Activated CD4-positive, alpha-beta T cell treated with anti-CD3 and anti-CD28 coated beads for 36 hours (primary cell): Measurements from ENCODE around the gene PPP1R14D. TPM values are rescaled to one million over a fixed set of nuclear protein-coding genes. Genes with fewer than 3 reads are reported as not detected.

Experiments used
- ATAC-seq: fragments of 200-7000 bp; cut with Tn5 transposase; one replicate; pipeline ENCODE4 v1.10.0; 2021; ENCODE audit warnings: mild to moderate bottlenecking, moderate library complexity
- CTCF ChIA-PET: fragments of 350-600 bp; sonication (Branson Sonifier 250); formaldehyde crosslinking; loops from one replicate; lab custom pipeline; 2021; ENCODE audit warnings: antibody characterized with exemption; lab: Charles Lee
- POLR2A ChIA-PET: fragments of 350-600 bp; sonication (Branson Sonifier 250); formaldehyde crosslinking; loops from one replicate; lab custom pipeline; 2021; ENCODE audit warnings: antibody characterized with exemption, inconsistent platforms; lab: Charles Lee
- DNase-seq: peaks from one replicate; pipeline ENCODE4 v3.0.0-alpha.2; 2020
- H3K27ac Mint-ChIP-seq: one replicate; pipeline ENCODE4 v1.8.0; 2021; ENCODE audit warnings: mixed read lengths
- H3K27me3 Mint-ChIP-seq: one replicate; pipeline ENCODE4 v1.8.0; 2021; ENCODE audit warnings: mixed read lengths
- H3K36me3 Mint-ChIP-seq: one replicate; pipeline ENCODE4 v1.8.0; 2021; ENCODE audit warnings: low read depth, mixed read lengths
- H3K4me1 Mint-ChIP-seq: one replicate; pipeline ENCODE4 v1.8.0; 2021; ENCODE audit warnings: mixed read lengths
- H3K4me3 Mint-ChIP-seq: one replicate; pipeline ENCODE4 v1.8.0; 2021; ENCODE audit warnings: mild to moderate bottlenecking, moderate library complexity, mixed read lengths
- H3K9me3 Mint-ChIP-seq: one replicate; pipeline ENCODE4 v1.8.0; 2021; ENCODE audit warnings: low read depth, mixed read lengths
- intact Hi-C, 2 experiments: fragments of 100-400 bp; cut with DNase I in 1 of 2; cut with micrococcal nuclease in 1 of 2; formaldehyde crosslinking; loops; one replicate each; pipeline versions ENCODE4 v1.14.2 to v1.15.1; 2022 to 2024; cut with DNase I, micrococcal nuclease
- total RNA-seq, 2 experiments: library from RNA; stranded (reverse); gene quantifications; one replicate each; pipeline ENCODE4 v1.2.3, GENCODE V29; 2021

PPP1R14D gene
- total RNA-seq, 2 experiments from 2014 or later: not detected

DNA sequence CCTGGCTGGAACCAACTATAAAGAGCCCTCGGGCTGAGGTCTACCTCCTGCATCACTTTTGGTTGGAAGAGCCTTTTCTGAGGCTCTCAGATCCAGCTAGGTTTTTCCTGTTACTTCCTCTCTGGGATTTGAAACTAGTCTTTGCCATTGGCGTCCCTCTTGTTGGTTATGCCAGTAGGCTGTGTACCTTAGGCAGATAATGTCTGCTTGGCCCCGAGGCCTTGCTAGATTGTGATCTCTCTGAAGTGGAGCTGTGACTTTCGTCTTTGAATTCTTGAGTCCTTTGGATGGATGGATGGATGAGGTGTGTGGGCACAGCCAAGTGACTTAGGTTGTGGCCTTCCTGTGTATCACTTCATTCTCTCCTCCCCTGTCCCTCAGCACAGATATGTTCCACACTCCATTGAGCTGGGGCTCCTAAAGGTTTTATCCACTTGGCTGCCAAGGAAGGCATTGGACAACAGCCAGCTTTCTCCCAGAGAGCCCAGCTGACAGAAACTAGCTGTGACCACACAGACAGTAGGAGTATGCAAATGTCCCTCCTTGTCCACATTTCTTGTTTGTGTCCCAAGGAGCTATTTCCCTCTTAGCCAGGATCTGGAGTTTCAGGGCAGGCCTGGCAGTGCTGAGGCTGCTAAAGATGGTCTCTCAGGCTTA, 13.3 kb downstream of the PPP1R14D start:
- Mint-ChIP-seq H3K4me1 (no peaks in the 10 kb centered on the region), H3K27me3 (no peaks in the 10 kb centered on the region), H3K36me3 (peaks cover 20% of the 10 kb centered on the region), H3K9me3 (no peaks in the 10 kb centered on the region), H3K4me3 (no peak overlapping the region), H3K27ac (no peak overlapping the region)
- POLR2A ChIA-PET: no interaction called here
- intact Hi-C loops: no loop called here
- no peak for ATAC-seq
- no peak for DNase-seq
- CTCF ChIA-PET: interaction anchor here (0.6 to 1.3 kb wide), 4 partner anchors 12 to 42 kb away, joined by 3 to 4 read pairs (median 4); no protein-coding TSS in a partner anchor

DNA sequence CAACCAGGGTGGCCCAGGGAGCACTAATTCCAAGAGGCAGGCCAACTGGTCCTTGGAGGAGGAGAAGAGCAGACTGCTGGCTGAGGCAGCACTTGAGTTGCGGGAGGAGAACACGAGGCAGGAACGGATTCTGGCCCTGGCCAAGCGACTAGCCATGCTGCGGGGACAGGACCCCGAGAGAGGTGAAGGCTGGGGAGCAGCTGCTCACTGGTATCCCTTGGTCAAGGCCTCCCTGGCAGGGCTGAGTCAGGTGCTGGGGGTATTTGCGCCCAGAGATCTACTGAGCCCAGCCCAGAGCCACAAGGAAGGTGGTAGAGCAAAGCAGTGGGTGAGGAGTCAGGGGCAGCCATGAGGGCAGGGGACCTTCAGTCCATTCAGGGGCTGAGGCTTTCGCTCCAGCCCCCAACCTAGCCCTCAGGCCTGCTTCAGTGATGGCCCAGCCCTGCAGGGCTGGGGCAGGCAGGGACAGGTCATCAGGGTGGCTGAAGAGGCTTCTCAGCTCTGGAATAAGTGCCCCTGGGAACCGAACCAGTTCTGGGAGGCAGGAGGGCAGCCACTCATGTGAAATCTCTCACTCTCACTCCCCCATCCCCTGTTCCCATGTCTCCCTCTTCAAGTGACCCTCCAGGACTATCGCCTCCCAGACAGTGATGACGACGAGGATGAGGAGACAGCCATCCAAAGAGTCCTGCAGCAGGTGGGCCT, 15.6 kb downstream of the PPP1R14D start:
- H3K27ac Mint-ChIP-seq: no peak overlapping the region
- ChIA-PET CTCF (interaction anchor here (1.1 kb wide), 1 partner anchor 22 kb away, joined by 5 read pairs; no protein-coding TSS in a partner anchor), POLR2A (interaction anchor here (0.7 kb wide), 1 partner anchor 29 kb away, joined by 3 read pairs; no protein-coding TSS in a partner anchor)
- H3K4me1 Mint-ChIP-seq: peaks cover 13% of the 10 kb centered on the region
- intact Hi-C loops: no loop called here
- H3K4me3 Mint-ChIP-seq: no peak overlapping the region
- H3K9me3 Mint-ChIP-seq: no peaks in the 10 kb centered on the region
- H3K36me3 Mint-ChIP-seq: peaks cover 25% of the 10 kb centered on the region
- no peak for ATAC-seq
- DNase-seq: no peak
- no peaks in the 10 kb centered on the region for H3K27me3 Mint-ChIP-seq

DNA sequence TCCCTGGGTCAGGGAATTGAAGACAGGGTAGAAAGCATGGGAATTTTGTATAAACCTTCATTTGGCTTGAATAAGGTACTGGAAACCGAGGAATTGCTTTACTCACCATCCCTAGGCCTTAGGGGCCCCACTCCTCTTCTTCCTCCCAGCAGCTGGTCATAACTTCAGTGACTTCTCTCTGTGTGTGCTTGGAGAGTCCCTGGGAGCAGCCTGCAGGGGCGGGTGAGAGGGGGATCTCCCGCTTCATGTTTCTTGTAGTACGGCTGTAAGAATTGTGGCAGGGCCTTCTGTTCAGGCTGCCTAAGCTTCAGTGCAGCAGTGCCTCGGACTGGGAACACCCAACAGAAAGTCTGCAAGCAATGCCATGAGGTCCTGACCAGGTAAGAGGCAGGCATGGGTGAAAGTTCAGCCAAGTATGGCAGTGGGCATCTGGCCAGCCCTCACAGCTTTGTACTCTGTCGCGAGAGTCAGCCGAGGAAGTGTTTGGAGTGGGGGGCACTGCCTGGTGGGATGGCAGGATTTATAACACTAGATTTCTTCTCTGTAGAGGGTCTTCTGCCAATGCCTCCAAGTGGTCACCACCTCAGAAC, 19.6 kb downstream of the PPP1R14D start:
- peaks cover 22% of the 10 kb centered on the region for H3K36me3 Mint-ChIP-seq
- ChIA-PET CTCF (interaction anchor here (2.4 kb wide), 1 partner anchor 86 kb away, joined by 10 read pairs; the partner anchor contains the start of gene VPS18), POLR2A (no interaction called here)
- peak; percentile 23 for DNase-seq
- peak overlapping the region; percentile 91 for H3K4me3 Mint-ChIP-seq
- H3K9me3 Mint-ChIP-seq: no peaks in the 10 kb centered on the region
- no peak overlapping the region for H3K27ac Mint-ChIP-seq
- peaks cover 16% of the 10 kb centered on the region for H3K4me1 Mint-ChIP-seq
- H3K27me3 Mint-ChIP-seq: no peaks in the 10 kb centered on the region
- intact Hi-C loops: no loop called here
- ATAC-seq: no peak

DNA sequence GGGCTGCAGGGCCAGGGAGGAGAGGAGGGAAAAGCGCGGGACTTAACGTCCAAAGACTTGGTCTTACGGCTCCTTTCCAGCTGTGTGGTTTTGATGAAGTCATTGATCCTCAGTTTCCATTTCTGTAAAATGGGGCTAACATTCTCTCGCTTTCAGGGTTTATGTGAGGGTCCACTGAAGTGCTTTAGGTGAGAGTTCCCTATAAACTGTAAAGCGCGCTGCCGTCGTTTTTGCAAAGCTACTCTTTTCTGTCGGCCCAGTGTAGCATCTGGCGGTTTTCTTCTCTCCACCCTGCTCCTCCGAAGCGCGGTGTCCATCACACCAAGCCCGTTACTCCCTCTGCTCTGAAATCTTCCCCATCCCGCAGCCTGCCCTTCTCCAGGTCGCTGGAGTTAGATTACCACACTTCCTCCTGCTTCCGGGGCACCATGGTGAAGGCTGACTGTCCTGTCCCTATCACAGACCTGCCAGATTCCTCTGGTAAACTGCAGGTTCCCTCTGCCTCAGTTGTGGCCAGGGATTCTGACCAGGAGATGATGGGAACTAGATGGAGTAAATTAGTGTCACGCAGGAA, 20.5 kb downstream of the PPP1R14D start:
- CTCF ChIA-PET: interaction anchor here (0.9 to 2.4 kb wide), 3 partner anchors 25 to 87 kb away, joined by 4 to 10 read pairs (median 9); partner anchors contain the start of gene VPS18
- H3K27ac Mint-ChIP-seq: peak overlapping the region; percentile 96
- peak overlapping the region; percentile 91 for H3K4me3 Mint-ChIP-seq

DNA sequence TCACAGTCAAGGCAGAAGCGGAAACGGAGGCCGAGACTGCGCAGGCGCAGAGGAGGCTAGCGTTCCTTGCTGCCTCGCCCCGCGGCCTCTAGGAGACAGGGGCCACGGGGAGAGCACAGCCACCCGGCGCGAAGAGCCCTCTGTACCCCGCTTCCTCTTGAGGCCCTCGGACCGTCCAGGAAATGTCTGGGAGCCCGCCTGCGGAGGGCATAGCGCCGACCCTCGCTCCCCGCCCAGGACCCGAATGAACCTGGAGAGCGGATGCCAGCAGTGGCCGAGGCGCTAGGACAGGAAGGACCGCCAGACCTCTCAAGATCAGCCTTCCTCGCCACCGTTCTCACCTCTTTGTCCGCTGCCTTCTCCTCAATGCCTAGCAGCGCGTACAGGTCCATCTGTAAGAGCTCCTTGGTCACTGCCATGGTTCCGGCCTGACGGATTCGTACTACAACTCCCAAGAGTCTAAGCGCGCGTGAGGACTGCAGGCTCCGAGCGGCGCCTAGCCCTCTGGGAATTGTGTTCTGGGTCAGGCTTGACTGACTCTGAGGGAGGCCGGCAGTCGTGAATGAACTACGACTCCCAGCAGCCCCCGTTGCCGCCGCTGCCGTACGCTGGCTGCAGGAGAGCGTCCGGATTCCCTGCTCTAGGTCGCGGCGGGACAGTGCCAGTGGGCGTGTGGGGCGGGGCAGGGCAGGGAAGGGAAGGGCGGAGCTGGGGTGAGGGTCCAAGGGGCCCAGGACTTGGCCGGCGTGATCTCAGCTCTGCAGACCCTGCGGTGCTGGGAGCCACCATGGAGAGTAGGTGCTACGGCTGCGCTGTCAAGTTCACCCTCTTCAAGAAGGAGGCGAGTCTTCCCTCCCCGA, 21.2 kb downstream of the PPP1R14D start, which contains the start of the genes DNAJC17 and ZFYVE19:
TSS of gene DNAJC17 (minus strand) at position 446 of the 860 bp plus-strand sequence. CDS start at position 419, 27 bp downstream.
TSS of gene ZFYVE19 (plus strand) at position 62 of the 860 bp plus-strand sequence. CDS start at position 563, 501 bp downstream.
- POLR2A ChIA-PET: interaction anchor here (0.7 to 1.0 kb wide), 3 partner anchors 9 to 243 kb away, joined by 3 read pairs; no protein-coding TSS in a partner anchor
- intact Hi-C loops: loop anchor here (1.0 to 2.0 kb wide), 21 partner anchors 37 to 853 kb away; partner anchors contain the start of genes GCHFR (in 2 of the 2), INO80 (in 2 of the 2), RMDN3 (in 2 of the 2) and VPS18 (in 2 of the 2)
- peak; percentile 97 for DNase-seq
- H3K27me3 Mint-ChIP-seq: no peaks in the 10 kb centered on the region
- ATAC-seq: peak; percentile 98
- CTCF ChIA-PET: interaction anchor here (0.7 to 2.5 kb wide), 7 partner anchors 19 to 129 kb away, joined by 3 to 10 read pairs (median 4); partner anchors contain the start of gene VPS18
- H3K36me3 Mint-ChIP-seq: peaks cover 20% of the 10 kb centered on the region
- no peaks in the 10 kb centered on the region for H3K9me3 Mint-ChIP-seq
- H3K4me3 Mint-ChIP-seq: peak within 1 kb of the TSS; percentile 91
- peaks cover 19% of the 10 kb centered on the region for H3K4me1 Mint-ChIP-seq
- H3K27ac Mint-ChIP-seq: peak within 1 kb of the TSS; percentile 96

More for the DNA sequence above, 20.5 kb downstream of the PPP1R14D start:
- POLR2A ChIA-PET: interaction anchor here (0.6 to 1.0 kb wide), 2 partner anchors 10 to 528 kb away, joined by 3 read pairs; no protein-coding TSS in a partner anchor
- H3K4me1 Mint-ChIP-seq: peaks cover 19% of the 10 kb centered on the region
- H3K36me3 Mint-ChIP-seq: peaks cover 19% of the 10 kb centered on the region
- ATAC-seq: no peak
- intact Hi-C loops: loop anchor here (1.0 to 2.0 kb wide), 21 partner anchors 36 to 852 kb away; partner anchors contain the start of genes GCHFR (in 2 of the 2), INO80 (in 2 of the 2), RMDN3 (in 2 of the 2) and VPS18 (in 2 of the 2)
- no peaks in the 10 kb centered on the region for H3K9me3 Mint-ChIP-seq
- DNase-seq: peak; percentile 12
- no peaks in the 10 kb centered on the region for H3K27me3 Mint-ChIP-seq

DNA sequence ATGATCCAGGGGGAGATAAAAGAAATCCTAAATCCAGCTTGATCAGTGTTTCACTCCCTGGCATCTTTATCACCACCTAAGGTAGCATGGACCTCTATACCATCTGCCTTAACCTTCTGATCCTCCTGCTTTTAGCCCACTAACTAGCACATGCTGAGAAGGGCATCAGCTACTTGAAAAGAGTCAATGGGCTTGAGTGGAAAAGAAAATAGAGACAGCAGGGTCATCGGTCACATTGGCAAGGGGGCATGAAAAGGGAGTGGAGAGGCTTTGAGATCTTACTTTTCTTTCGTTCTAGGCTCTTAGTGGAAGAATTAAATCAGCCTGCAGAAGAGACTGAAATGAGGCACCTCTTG, 21.9 kb downstream of the PPP1R14D start:
- ATAC-seq: no peak
- H3K4me3 Mint-ChIP-seq: peak overlapping the region; percentile 91
- H3K4me1 Mint-ChIP-seq: peaks cover 22% of the 10 kb centered on the region
- H3K9me3 Mint-ChIP-seq: no peaks in the 10 kb centered on the region
- DNase-seq: no peak
- no peaks in the 10 kb centered on the region for H3K27me3 Mint-ChIP-seq
- intact Hi-C loops: loop anchor here (1.0 to 2.0 kb wide), 21 partner anchors 38 to 854 kb away; partner anchors contain the start of genes GCHFR (in 2 of the 2), INO80 (in 2 of the 2), RMDN3 (in 2 of the 2) and VPS18 (in 2 of the 2)
- POLR2A ChIA-PET: interaction anchor here (0.7 to 0.8 kb wide), 2 partner anchors 63 to 242 kb away, joined by 3 read pairs; no protein-coding TSS in a partner anchor
- H3K27ac Mint-ChIP-seq: peak overlapping the region; percentile 96
- CTCF ChIA-PET: interaction anchor here (0.7 to 2.5 kb wide), 6 partner anchors 19 to 128 kb away, joined by 3 to 10 read pairs (median 6); partner anchors contain the start of gene VPS18
- H3K36me3 Mint-ChIP-seq: peaks cover 21% of the 10 kb centered on the region

DNA sequence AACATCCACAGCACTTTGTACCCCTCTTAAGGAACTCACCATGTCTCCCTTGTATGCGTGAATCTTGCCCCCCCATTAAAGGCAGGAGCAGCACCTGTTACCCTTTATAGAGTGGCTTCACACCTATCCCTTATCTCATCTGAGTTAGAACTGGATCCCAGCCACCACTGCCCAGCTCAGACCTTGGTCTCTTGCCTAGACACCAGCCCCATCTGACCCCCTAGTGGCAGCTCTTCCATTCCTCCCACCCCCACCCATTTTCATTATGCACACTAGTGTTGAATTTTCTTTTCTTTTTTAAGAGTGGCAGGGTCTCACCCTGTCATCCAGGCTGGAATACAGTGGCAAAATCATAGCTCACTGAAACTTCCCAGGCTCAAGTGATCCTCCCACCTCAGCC, 24.8 kb downstream of the PPP1R14D start:
- DNase-seq: no peak
- Mint-ChIP-seq H3K36me3 (peaks cover 23% of the 10 kb centered on the region), H3K4me1 (peaks cover 30% of the 10 kb centered on the region), H3K27me3 (no peaks in the 10 kb centered on the region), H3K27ac (no peak overlapping the region), H3K4me3 (no peak overlapping the region), H3K9me3 (no peaks in the 10 kb centered on the region)
- POLR2A ChIA-PET: interaction anchor here (0.7 kb wide), 1 partner anchor 239 kb away, joined by 4 read pairs; no protein-coding TSS in a partner anchor
- ATAC-seq: no peak
- intact Hi-C loops: no loop called here
- CTCF ChIA-PET: interaction anchor here (0.6 to 1.6 kb wide), 2 partner anchors 12 to 19 kb away, joined by 3 read pairs; no protein-coding TSS in a partner anchor

DNA sequence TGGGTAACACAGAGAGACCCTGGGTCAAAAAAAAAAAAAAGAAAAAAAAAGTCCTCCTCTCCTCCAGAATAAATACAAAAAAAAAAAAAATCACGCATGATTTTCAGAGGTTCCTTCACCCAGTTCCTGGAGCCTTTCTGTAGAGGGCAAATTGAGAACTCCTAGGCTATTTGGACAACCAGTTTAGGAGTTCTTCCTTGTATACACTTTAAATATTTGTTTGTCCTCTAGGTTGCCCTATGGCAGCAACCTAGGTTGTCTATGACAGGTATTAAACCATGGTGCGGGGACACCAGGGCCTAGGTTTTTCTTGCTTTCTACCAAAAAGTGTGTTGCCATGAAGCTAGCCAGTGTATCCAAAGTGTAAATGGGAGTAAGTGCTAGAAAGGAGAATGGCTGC, 25.4 kb downstream of the PPP1R14D start:
- DNase-seq (no peak), ATAC-seq (no peak)
- Mint-ChIP-seq H3K27me3 (no peaks in the 10 kb centered on the region), H3K27ac (no peak overlapping the region), H3K36me3 (peaks cover 24% of the 10 kb centered on the region), H3K4me3 (no peak overlapping the region), H3K9me3 (no peaks in the 10 kb centered on the region), H3K4me1 (peaks cover 30% of the 10 kb centered on the region)
- ChIA-PET CTCF (interaction anchor here (0.6 to 1.6 kb wide), 4 partner anchors 13 to 358 kb away, joined by 3 to 4 read pairs (median 3); no protein-coding TSS in a partner anchor), POLR2A (no interaction called here)
- intact Hi-C loops: no loop called here

DNA sequence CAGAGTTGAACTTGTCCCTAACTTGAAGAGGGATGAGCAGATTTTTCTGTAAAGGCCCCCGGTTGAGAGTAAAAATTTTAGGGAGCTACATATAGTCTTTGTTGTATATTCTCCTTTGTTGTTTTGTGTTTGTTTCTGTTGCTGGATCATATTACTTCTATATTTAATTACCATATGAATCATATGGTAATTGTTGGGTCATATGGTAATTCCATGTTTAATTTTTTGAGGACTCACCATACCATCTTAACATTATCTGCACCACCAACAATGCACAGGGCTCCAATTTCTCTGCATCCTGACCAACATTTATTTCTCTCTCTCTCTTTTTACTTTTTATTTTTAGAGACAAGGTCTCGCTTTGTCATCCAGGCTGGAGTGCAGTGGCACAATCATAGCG, 29.0 kb downstream of the PPP1R14D start:
- POLR2A ChIA-PET: no interaction called here
- no peak overlapping the region for H3K27ac Mint-ChIP-seq
- H3K36me3 Mint-ChIP-seq: peaks cover 26% of the 10 kb centered on the region
- H3K9me3 Mint-ChIP-seq: no peaks in the 10 kb centered on the region
- CTCF ChIA-PET: interaction anchor here (0.7 to 0.9 kb wide), 2 partner anchors 15 to 58 kb away, joined by 3 read pairs; no protein-coding TSS in a partner anchor
- DNase-seq: no peak
- no peak for ATAC-seq
- H3K4me1 Mint-ChIP-seq: peaks cover 35% of the 10 kb centered on the region
- H3K4me3 Mint-ChIP-seq: no peak overlapping the region
- intact Hi-C loops: no loop called here
- H3K27me3 Mint-ChIP-seq: no peaks in the 10 kb centered on the region
